Measurements from ENCODE around the gene KBTBD13.
"Not testable (repeated sequence)": the region's sequence is repeated elsewhere in the genome, so short reads cannot be mapped to it uniquely, and the experiment has no call there.

Gene KBTBD13

GRCh38 chr15:65089206-65089824 is 12.8 kb downstream of the KBTBD13 start:
- DNase-seq = no peak

DNA sequence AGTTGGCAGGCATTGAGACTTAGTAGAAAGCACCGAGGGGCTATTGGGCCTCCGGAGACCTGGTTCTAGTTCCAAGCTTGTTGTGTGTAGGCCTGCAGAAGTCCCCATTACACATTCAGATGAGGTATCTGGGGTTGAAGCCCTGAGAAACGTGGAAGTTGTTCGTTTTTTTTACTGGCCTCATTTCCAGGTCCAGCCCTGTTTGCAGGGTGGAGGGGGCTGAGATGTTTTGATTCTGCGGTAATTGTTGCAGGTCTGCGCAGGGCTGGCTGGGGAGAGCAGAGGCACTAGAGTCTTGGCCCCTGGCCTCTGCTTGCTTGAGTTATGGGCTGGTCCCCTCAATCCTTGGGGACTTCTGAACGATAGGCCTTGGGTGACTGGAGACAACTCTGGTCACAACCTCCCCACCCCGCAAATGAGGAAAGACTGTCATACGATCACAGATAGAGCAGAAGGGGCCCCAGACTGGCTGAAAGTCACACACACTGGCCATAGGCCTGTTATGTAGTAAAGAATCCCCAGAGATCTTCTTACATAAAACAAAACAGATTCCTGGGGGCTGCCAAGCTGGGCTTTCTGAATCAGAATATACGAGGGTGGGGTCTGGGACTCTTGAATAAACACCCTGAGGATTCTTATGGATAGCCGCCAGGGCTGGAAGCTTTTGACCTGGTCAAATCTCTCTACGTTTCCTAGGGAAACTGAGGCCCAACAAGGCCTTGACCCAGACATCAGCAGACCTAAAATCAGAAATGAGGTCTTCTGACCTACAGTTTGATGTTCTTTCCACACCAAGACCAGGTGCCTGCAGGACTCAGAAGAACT is 15.6 kb downstream of the KBTBD13 start:
- no peak for DNase-seq

- DNase-seq = no peak
Measured at GRCh38 chr15:65092911-65093792, 16.6 kb downstream of the KBTBD13 start.

DNA sequence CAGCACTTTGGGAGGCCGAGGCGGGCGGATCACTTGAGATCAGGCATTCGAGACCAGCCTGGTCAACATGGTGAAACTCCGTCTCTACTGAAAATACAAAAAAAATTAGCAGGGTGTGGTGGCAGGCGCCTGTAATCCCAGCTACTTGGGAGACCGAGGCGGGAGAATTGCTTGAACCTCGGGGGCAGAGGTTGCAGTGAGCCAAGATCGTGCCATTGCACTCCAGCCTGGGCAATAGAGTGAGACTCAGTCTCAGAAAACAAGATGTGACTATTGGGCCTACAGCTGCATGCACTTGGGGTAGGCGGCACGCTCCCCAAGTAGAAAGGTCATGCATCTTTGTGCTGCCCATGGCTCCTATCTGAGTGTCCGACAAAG is 17.2 kb downstream of the KBTBD13 start:
- not testable (repeated sequence) for DNase-seq

- DNase-seq = no peak
Measured at GRCh38 chr15:65094294-65094995, 17.9 kb downstream of the KBTBD13 start.

DNA sequence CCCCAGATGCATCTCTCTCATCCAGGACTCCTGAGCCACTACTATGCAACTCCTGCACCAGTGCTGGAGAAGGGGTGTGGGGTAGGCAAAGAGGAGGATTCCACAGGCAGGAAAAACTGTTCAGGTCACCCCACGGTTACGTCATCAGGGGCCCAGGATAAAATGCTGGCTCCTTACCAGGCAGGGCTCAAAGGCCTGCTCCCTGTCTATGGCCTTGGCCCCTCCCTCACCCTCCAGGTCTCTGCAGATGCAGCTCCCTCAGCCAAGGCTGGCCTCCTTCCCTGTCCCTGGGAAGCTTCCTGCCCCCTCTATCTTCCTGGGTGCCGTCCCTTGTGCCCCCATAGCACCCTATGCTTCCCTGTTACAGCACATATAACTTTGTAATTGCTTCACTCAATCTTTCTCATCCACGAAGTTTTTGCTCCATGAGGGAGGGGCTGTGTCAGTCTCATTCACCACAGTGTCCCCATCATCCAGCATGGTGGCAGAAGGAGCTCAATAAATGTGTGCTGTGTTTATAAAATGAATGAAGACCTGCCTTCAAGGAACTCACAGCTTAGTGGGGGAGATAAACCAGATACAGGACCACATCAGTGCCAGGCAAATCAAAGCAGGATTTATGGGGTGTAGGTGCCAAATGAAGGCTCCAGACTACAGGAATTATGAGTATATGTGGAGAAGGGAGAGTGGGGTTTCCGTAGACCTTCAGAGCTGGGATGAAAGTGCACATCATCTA is 18.6 kb downstream of the KBTBD13 start:
- DNase-seq = no peak

DNA sequence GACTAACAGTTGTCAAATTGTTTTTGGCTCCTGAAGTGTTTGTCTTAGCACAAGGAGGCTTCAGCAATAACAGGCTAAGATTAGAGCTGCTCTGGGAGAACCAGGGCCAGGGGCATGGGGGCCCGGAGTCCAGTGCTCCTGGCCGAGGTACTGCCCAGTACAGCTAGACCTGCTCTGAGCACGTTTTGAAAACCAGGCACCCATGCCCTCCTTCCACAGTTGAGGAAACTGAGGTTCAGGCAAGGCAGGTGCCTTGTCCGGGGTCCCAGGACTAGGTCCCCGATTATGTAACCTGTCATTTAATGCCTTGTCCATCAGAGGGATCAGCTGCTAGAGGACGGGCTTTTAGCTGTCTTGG is 19.2 kb downstream of the KBTBD13 start:
- no peak for DNase-seq

DNA sequence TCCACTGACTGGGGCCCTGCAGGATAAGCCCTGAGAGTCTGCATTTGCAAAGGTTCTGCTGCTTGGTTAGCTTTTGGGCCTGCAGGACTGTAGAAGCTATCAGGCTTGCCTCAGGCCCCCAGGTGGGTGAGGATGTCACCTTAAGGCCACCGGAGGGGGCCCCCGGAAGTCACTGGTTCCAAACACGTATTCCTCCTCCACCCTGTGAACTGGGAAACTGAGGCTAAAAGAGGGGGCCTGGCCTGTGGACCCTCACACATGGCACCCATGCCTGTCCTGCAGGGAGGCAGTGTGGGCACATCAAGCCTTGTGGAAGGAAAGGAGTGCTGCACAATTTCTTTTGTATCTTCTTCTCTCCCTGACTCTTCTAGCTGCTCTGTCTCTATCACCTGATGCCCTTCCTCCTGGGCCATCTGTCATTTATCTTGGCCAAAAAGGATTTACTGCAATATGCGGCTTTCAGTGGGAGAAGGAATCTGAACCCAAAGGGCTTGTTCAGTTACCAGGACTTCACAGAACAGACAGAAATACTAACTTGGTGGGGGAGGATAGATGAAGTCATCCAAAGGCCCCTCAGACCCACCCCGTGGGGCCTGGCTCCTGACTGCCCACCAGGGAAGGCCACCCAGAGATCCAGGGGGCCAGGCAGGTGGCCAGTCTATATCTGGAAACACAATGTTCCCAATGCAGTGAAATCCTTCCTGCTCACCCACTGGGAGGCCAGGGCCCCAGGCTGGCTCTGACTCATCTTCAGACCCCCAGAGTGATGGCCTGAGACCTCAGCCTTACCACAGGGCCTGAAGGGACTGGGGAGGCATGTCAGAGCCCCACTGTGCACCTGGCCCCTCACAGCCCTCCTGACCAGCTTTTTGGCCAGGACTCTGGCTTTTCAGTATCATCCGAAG is 20.2 kb downstream of the KBTBD13 start:
- DNase-seq = no peak

GRCh38 chr15:65097651-65098263 is 21.2 kb downstream of the KBTBD13 start:
- DNase-seq = no peak

- DNase-seq = no peak
Measured at GRCh38 chr15:65099336-65099735, 22.8 kb downstream of the KBTBD13 start.

DNA sequence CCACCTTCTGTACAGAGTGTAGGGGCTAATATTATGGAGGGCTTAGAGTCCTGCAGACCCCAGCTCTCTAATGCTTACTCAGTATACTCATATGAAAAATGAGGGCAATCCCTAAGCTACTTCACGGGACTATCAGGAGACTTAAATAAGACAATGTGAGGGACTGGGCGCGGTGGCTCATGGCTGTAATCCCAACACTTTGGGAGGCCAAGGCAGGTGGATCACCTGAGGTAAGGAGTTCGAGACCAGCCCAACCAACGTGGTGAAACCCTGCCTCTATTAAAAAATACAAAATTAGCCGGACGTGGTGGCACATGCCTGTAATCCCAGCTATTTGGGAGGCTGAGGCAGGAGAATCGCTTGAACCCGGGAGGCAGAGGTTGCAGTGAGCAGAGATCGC is 23.3 kb downstream of the KBTBD13 start:
- not testable (repeated sequence) for DNase-seq

DNA sequence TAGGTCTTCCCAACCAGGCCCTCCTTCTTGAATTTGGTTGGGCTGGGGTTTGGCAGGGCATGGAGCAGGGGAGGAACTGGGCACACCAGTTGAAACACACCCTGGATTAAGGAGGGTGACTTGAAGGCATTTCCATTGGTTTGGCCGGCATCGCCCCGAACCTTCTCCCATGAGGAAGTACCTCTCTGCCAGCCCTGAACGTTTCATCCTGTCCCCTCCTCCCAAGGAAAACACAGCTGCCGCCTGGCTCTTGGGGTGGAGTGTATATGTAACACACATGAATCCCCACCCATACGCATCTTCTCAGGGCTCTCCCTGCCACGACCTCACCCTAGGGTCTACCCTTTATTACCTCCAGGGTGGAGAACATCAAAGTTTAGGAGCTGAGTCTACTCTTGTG is 23.9 kb downstream of the KBTBD13 start:
- no peak for DNase-seq

DNA sequence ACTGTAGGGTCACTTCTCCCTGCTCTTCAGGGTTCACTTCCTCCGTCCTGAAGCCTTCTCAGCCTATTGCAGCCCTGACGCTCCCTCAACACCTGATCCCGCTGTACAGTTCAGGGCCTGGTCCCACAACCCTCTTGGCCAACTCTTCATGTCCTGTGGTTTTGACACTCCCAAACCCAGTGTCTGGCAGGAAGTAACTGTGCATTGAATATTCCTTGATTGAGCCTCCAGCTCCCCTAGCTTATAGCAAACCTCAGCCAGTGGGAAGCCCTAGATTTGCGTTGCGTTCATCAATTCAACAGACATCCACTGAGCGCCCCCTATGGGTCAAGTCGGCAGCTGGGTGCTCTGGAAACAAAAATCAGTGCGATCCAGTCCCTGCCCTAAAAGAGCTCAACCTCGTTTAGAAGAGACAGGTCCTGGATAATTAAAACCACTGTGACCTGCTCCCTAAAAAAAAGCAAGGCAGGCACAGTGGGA is 24.9 kb downstream of the KBTBD13 start:
- DNase-seq = peak; percentile 89

DNA sequence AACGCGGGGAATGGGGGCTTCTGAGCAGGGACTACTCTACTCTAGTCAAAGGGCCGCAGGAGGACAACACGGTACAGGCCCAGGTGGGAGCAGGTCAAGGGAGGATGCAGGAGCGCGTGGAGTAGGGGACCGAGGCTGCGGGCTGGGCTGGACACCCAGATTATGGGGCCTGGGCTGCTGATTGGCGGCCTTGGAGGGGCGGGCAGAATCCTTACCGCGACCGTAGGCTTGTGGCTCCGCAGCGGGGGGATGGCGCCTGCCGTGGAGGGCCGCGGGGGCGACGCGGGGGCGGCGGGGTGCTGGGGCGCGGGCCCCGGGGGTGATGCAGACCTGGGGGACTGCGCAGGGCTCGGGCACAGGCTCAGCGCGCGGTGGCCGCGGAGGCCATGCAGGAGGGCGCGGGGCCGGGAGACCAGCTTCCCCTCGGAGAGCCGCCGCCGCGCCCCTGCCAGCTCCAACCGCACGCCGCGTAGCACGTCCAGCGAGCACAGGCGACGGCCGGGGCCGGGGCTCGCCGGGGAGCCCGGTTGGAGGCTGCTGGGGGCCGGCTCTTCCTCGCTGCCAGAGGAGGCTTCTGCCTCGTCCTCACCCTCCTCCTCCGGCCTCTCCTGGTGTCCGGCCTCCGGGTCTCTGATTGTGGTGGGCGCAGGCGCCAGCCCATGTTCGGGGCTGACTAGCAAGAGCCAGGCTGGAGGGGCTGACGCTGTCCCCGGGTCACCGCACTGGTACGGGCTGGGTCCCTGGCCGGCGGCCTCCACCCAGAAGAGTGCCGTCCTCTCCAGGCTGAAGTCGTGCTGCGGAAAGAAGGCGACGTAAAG is 25.6 kb downstream of the KBTBD13 start:
- no peak for DNase-seq

DNA sequence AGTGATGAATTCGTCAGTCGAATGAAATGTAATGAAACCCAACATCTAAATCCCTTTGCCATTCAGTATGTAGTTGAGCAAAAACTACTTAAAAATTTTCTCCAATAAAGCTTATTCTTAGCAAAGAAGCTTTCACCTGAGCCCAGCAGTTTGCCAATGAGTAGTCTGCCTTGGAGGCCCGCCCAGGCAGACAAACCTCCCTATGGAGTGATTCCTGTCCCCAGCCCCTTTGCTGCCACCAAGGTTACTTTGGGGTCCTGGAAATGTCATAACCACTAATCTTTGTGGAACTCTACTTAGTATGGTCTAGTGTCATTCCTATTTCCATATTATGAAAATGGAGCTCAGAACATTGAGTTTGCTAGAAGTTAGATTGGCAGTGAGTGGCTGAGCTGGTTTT is 26.4 kb downstream of the KBTBD13 start:
- DNase-seq = no peak

- DNase-seq = no peak
Measured at GRCh38 chr15:65105038-65105437, 28.5 kb downstream of the KBTBD13 start.

GRCh38 chr15:65106011-65106590 is 29.6 kb downstream of the KBTBD13 start:
- no peak for DNase-seq

DNA sequence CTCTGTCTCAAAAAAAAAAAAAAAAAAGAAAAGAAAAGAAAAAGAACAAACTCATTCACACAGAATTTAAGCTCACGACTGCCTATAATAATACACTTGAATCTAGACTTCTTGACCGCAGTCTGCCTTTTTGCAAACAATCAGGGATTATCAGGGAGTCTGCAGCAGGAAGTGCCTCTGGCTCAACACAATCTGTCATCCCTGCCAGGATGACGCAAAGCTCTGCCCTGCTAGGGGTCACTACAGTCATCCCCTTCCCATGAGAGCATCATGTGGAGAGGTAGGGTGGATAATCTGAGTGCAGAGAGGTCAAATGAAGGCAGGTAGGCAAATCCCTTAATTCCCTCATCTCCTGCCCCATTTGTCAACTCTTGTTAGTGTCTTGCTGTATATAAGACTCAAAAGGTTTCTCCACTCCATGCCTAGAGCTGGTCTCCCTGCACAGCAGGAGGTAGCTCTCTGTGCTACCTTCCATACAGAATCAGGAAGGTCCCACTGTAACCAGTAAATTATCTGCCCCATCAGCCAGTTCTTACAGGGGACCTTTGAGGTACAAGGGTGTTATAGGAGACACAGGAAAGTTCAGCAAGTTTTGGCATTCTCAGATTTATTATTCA is 34.2 kb downstream of the KBTBD13 start:
- DNase-seq = no peak

- DNase-seq = no peak
Measured at GRCh38 chr15:65115086-65115485, 38.5 kb downstream of the KBTBD13 start, which contains the start of gene UBAP1L. Gene UBAP1L (minus strand): TSS chr15:65115200. CDS start chr15:65106215, 8,985 bp downstream.

All from right forelimb (tissue), 1 donor.